Hematopoietic multipotent progenitor cell (in vitro differentiated cells): ENCODE measurements around the gene GRM5. TPM values are rescaled to one million over a fixed set of nuclear protein-coding genes. Genes with fewer than 3 reads are reported as not detected.

ENCODE experiments used
- DNase-seq, 3 donors: peaks; one replicate each; pipeline ENCODE4 v3.0.0-alpha.2; 2011 to 2015; ENCODE audit warnings: low read depth in 2 of 3, low spot score in 2 of 3
- total RNA-seq: library from RNA; depleted of rRNA; stranded (reverse); fragments of >200 nt; gene quantifications from one replicate; pipeline ENCODE4 v1.2.3, GENCODE V29; 2012

Gene GRM5
- total RNA-seq, 1 donor, result under 0.01 TPM

DNA sequence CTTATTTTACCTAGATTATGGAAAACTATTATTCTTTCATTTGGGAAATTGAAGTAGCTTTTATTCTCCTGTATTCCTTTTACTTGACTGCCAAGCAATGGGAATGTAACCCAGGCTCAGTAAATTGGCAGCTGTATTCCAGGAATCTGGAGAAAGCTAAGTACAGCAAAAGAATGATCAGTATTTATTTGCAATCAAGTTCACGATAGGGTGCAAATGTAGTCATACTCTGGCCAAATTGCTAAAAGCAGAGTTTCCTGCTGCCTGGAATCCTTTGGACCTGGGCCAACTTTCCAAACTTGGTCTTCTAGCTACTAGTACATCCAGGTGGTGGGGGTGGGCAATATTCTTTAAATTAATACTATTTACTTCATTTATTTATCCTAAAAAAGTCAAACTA, 442.3 kb downstream of the GRM5 start:
- DNase-seq, result no peak

DNA sequence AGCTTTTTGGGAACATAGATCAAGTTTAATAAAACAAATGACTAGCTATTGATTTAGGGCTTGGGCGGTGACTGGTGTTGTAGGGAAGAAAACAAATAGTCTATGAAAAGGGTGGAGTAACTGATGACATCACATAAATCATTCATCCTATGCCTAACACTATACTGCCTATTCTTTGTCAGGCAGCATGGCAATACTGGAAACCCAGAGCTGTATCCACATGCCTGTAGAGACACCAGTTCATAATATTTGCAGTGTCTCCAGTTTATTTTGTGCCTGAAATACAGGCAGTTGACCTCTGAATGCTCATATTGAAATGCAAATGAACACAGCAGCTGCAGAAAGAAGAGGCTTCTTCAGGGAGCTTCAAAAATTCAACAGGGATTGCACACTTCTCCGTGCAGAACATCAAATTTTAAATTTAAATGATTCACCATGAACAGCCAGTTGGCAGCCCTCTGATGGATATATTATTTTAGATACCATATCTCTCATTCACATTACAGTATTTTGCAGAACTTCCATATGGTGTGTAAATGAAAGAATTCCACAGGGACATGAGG, 445.1 kb downstream of the GRM5 start:
- no peak for DNase-seq

GRCh38 chr11:88619656-88620385, 446.0 kb downstream of the GRM5 start:
- DNase-seq, result no peak

GRCh38 chr11:88619071-88619425, 446.7 kb downstream of the GRM5 start:
- no peak for DNase-seq

DNA sequence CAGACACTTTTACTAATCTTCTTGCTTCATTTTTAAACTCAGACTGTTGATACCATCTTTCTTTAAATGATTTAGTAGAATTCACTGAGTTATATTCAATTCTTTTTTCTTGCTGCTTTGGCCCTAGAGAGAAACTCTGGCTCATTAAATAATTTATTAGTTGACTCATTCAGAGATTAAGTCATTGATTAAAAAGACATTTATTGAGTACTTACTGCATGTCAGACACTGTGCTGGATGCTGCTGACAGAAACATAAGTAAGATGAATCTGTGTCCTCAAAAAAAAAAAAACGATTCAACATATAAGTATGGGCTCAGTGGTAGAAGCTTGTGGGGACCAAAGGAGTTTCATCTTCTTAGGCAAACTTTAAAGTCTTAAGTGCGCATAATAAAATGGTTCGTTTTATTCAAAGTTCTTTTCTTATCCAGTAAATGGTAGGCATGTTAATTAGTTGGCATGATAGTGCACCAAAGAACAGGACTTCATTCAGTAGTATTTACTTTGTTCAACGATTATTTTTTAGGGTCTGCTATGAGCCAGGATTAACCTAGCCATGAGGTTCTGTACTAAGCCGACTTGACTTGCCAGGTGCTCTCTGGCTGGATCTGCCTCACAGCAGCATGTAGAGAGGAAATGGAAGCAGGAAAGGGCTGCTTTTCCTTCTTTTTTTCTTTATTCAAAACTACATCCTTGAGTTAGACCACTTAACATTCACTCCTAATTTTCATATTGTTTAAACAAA, 447.3 kb downstream of the GRM5 start:
- DNase-seq, result no peak

GRCh38 chr11:88617226-88617625, 448.6 kb downstream of the GRM5 start:
- no peak for DNase-seq

- DNase-seq, result no peak
These were observed 461.5 kb downstream of the GRM5 start for GRCh38 chr11:88604260-88604659.

GRCh38 chr11:88603091-88603867, 462.5 kb downstream of the GRM5 start:
- DNase-seq, result no peak

GRCh38 chr11:88597387-88597786, 468.4 kb downstream of the GRM5 start:
- DNase-seq, result no peak

- DNase-seq, result no peak
These were observed 469.0 kb downstream of the GRM5 start for GRCh38 chr11:88596786-88597185.

GRCh38 chr11:88594274-88594950, 471.4 kb downstream of the GRM5 start:
- no peak for DNase-seq

DNA sequence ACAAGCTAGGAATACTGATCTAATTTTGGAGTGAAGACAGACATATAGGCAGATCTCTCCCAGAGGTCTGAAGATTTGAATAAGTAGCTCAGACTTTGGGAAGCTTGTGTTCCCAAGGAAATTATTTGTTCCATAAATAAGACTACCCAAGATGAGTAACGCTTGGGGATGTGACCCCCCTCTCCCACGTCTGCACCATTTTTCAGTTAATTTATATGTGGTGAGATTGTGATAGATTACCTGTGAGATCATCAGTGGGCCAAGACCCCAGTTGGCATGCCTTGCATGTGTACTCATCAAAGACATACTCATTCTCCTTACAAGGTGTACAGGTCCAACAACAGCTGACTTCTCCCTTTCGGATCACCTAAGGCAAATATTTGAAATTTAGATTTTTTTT, 475.4 kb downstream of the GRM5 start:
- DNase-seq, result no peak

DNA sequence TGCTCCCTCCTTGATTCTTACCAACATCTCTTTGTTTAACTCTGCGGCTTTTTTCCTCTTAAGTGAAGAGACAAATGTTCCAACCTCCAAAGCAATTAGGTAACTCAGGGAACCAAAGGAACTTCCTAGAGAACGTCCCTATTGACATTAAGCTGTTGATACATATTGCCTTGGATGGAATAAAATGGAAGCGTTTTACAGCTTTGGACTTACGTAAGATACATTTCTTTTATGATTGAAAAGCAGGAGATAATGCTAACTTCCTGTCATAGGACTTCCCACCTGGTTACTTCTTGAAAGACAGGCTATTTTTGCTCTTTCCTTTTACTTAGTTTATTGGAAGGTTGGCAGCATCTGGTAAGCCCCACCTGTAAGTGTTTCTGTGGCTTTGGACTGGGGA, 482.5 kb downstream of the GRM5 start:
- DNase-seq, result no peak

- DNase-seq, result no peak
These were observed 486.3 kb downstream of the GRM5 start for GRCh38 chr11:88579466-88579865.

GRCh38 chr11:88576741-88577140, 489.0 kb downstream of the GRM5 start:
- DNase-seq, result no peak

DNA sequence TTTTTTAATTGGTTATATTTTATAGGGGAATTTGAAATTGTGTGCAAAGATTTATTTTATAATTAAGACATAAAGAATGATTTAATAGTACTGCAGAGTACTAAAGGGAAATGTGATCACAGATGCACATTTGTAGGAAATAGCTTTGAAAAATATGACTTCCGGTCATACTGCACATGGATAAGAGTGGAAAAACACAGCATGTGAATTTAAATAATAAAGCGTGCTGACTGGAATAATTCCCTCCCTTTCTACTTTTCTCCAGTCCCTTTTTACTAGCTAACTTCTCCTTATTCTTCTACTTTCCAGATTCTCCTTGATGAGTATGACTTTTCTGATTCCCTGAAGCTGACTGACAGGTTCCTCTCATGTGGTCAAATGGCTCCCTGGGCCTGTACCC, 489.9 kb downstream of the GRM5 start:
- no peak for DNase-seq

DNA sequence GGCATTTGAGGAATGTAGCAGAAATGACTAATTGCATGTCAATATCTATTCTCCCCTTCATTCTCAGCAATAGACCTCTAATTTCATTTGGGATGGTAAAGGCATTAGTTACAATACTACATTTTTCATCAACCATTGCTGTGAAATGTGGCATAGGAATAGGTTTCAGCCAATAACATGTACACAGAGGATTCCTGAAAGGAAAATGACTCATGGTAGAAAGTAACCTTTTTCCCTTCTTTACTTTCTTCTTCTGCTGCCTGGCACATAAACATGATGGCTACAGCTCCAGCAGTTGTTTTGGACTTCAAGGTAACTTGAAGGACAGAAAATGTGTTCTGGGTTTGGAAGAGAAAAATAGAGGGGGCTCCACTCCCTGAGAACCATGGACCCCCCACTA, 496.4 kb downstream of the GRM5 start:
- no peak for DNase-seq

GRCh38 chr11:88555829-88556202, 510.0 kb downstream of the GRM5 start:
- no peak for DNase-seq

- DNase-seq, result no peak
These were observed 510.6 kb downstream of the GRM5 start for GRCh38 chr11:88555018-88555828.

GRCh38 chr11:88553204-88553603, 512.6 kb downstream of the GRM5 start:
- DNase-seq, result no peak
